D341Med (cell line): ENCODE measurements around the gene CDKN2D.
A peak's percentile ranks its signal among the peaks of the same experiment; 100 is the strongest.

ENCODE experiments used
- DNase-seq: peaks from one replicate; pipeline ENCODE4 v3.0.0; 2012; ENCODE audit warnings: low spot score

Gene CDKN2D

GRCh38 chr19:10520652-10521318 is 48.0 kb downstream of the CDKN2D start:
- DNase-seq: peak; percentile 47

- DNase-seq: no peak
Observed at GRCh38 chr19:10519421-10519820, 49.4 kb downstream of the CDKN2D start.

- peak; percentile 79 for DNase-seq
Observed at GRCh38 chr19:10518444-10519361, 50.1 kb downstream of the CDKN2D start.

GRCh38 chr19:10517760-10518443 is 50.9 kb downstream of the CDKN2D start:
- peak; percentile 69 for DNase-seq

- DNase-seq: peak; percentile 70
Observed at GRCh38 chr19:10517361-10517759, 51.4 kb downstream of the CDKN2D start, which contains the start of gene S1PR5. Gene S1PR5, minus strand, starts transcription at chr19:10517447. Its CDS starts 2,436 bp downstream, at chr19:10515011.

GRCh38 chr19:10516671-10517286 is 52.0 kb downstream of the CDKN2D start:
- DNase-seq: peak; percentile 34
